HFFc6 (cell line): ENCODE measurements around the gene DLL4. TPM values are rescaled to one million over a fixed set of nuclear protein-coding genes. Genes with fewer than 3 reads are reported as not detected.

Source experiments
- DNase-seq: peaks from one replicate; pipeline ENCODE4 v3.0.0-alpha.2; 2018
- H3K27ac Mint-ChIP-seq: 2 replicates; pipeline ENCODE4 v1.8.0; 2020; ENCODE audit warnings: mild to moderate bottlenecking, mixed read lengths
- H3K27me3 Mint-ChIP-seq: 2 replicates; pipeline ENCODE4 v1.8.0; 2021; ENCODE audit warnings: mild to moderate bottlenecking, moderate library complexity, mixed read lengths; ENCODE audit not compliant: insufficient read depth
- H3K36me3 Mint-ChIP-seq: 2 replicates; pipeline ENCODE4 v1.8.0; 2021; ENCODE audit warnings: low read depth, mixed read lengths
- H3K4me1 Mint-ChIP-seq: 2 replicates; pipeline ENCODE4 v1.8.0; 2020; ENCODE audit warnings: low read depth, mixed read lengths
- H3K4me3 Mint-ChIP-seq: 2 replicates; pipeline ENCODE4 v1.8.0; 2020; ENCODE audit warnings: mild to moderate bottlenecking, moderate library complexity, mixed read lengths
- H3K9me3 Mint-ChIP-seq: 2 replicates; pipeline ENCODE4 v1.8.0; 2020; ENCODE audit warnings: mild to moderate bottlenecking, mixed read lengths
- total RNA-seq, 6 experiments: library from RNA; stranded (reverse); fragmentation: NEBNext Ultra II Directional; extraction: Animal tissue kit (Norgen Biotek cat#: 25700); gene quantifications; 2 replicates in 1 of 6; 3 replicates in 5 of 6; pipeline ENCODE4 v1.2.3, GENCODE V29; 2021
- TF ChIP-seq, protein P1 (sequence below): fragments of 200-600 bp; sonication (generic); IDR thresholded peaks from 2 replicates; pipeline ENCODE4 v1.5.0; 2021; ENCODE audit warnings: antibody characterized with exemption, mild to moderate bottlenecking

DLL4 gene
- total RNA-seq, 6 experiments from 2014 or later = 0.05 to 0.11 TPM; not detected in 4

DNA sequence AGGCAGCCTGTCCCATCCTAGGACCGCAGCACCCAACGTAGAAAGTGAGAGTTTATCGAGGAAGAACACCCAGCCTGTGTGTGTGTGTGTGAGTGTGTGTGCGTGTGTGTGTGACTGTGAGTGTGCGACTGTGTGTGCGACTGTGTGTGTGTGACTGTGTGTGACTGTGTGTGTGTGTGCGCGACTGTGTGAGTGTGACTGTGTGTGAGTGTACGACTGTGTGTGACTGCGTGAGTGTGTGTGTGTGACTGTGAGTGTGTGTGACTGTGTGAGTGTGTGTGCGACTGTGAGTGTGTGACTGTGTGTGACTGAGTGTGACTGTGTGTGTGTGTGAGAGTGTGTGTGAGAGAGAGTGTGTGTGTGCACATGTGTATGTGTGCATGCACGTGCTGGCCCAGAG lies 15.1 kb upstream of the DLL4 start:
- Mint-ChIP-seq H3K27ac (no peak overlapping the region), H3K27me3 (peaks cover 2% of the 10 kb centered on the region; the same call in 1 of the 2 replicates), H3K4me1 (peaks cover 19% of the 10 kb centered on the region), H3K36me3 (no peaks in the 10 kb centered on the region), H3K4me3 (no peak overlapping the region), H3K9me3 (no peaks in the 10 kb centered on the region)
- TF ChIP-seq, protein P1, sequence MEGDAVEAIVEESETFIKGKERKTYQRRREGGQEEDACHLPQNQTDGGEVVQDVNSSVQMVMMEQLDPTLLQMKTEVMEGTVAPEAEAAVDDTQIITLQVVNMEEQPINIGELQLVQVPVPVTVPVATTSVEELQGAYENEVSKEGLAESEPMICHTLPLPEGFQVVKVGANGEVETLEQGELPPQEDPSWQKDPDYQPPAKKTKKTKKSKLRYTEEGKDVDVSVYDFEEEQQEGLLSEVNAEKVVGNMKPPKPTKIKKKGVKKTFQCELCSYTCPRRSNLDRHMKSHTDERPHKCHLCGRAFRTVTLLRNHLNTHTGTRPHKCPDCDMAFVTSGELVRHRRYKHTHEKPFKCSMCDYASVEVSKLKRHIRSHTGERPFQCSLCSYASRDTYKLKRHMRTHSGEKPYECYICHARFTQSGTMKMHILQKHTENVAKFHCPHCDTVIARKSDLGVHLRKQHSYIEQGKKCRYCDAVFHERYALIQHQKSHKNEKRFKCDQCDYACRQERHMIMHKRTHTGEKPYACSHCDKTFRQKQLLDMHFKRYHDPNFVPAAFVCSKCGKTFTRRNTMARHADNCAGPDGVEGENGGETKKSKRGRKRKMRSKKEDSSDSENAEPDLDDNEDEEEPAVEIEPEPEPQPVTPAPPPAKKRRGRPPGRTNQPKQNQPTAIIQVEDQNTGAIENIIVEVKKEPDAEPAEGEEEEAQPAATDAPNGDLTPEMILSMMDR = no peak
- DNase-seq = no peak

DNA sequence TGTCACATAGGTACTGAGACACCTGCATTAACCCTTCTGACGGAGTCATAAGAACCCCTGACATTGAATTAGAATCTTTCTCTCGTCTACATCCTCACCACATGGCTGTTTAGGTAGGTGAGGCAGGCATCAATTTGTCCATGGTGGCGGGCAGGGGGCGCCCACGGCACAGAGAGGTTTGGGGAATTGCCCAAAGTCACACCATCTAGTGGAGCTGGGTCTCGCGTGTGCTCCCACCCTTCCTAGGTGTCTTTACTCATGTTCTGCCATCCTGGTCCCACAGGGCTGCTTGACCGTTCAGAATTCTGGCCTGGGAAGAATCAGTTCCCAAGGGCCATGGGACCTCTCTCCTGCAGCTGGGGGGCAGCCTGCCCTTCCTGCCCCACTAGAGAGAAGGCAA lies 14.7 kb upstream of the DLL4 start:
- TF ChIP-seq, protein P1 = no peak
- no peaks in the 10 kb centered on the region for H3K9me3 Mint-ChIP-seq
- H3K4me3 Mint-ChIP-seq = no peak overlapping the region
- DNase-seq = no peak
- H3K27ac Mint-ChIP-seq = no peak overlapping the region
- peaks cover 2% of the 10 kb centered on the region; the same call in 1 of the 2 replicates for H3K27me3 Mint-ChIP-seq
- no peaks in the 10 kb centered on the region for H3K36me3 Mint-ChIP-seq
- peaks cover 17% of the 10 kb centered on the region for H3K4me1 Mint-ChIP-seq

GRCh38 chr15:40915116-40915661 lies 14.0 kb upstream of the DLL4 start:
- H3K36me3 Mint-ChIP-seq = no peaks in the 10 kb centered on the region
- H3K4me3 Mint-ChIP-seq = no peak overlapping the region
- peaks cover 2% of the 10 kb centered on the region; the same call in 1 of the 2 replicates for H3K27me3 Mint-ChIP-seq
- H3K4me1 Mint-ChIP-seq = peaks cover 10% of the 10 kb centered on the region
- no peaks in the 10 kb centered on the region for H3K9me3 Mint-ChIP-seq
- H3K27ac Mint-ChIP-seq = no peak overlapping the region
- TF ChIP-seq, protein P1 = no peak
- no peak for DNase-seq

DNA sequence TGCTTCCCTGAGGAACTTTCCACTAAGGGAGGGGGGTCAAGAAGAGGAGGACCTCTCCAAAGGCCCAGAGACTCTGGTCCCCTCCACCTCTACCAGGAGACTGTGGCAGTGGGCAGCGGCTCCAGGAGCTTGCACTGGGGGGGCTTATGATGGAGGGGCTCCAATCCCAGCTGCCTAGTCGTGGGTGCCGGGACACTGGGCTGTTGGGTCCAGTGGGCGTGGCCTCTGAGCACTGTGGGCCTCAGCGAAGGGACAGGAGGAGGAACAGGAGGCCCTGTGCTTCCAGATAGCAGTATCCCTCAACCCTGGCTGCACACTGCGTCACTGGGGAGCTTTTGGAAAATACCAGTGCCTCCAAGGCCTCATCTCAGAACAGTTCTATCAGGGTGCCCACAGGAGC lies 13.5 kb upstream of the DLL4 start:
- H3K27ac Mint-ChIP-seq = no peak overlapping the region
- TF ChIP-seq, protein P1 = no peak
- no peaks in the 10 kb centered on the region for H3K9me3 Mint-ChIP-seq
- H3K27me3 Mint-ChIP-seq = peaks cover 2% of the 10 kb centered on the region; the same call in 1 of the 2 replicates
- H3K36me3 Mint-ChIP-seq = no peaks in the 10 kb centered on the region
- H3K4me1 Mint-ChIP-seq = peaks cover 5% of the 10 kb centered on the region; the same call in 1 of the 2 replicates
- DNase-seq = no peak
- H3K4me3 Mint-ChIP-seq = no peak overlapping the region

- Mint-ChIP-seq H3K27ac (no peak overlapping the region), H3K9me3 (no peaks in the 10 kb centered on the region), H3K4me3 (no peak overlapping the region), H3K36me3 (no peaks in the 10 kb centered on the region), H3K27me3 (peaks cover 6% of the 10 kb centered on the region), H3K4me1 (no peaks in the 10 kb centered on the region)
- TF ChIP-seq, protein P1 = no peak
- DNase-seq = no peak
Observed at GRCh38 chr15:40917585-40917984, 11.6 kb upstream of the DLL4 start.
